Glomerular visceral epithelial cell (primary cell): ENCODE data around the gene NRCAM.

Experiments used
- DNase-seq: peaks from one replicate; pipeline ENCODE4 v3.0.0-alpha.2; 2016; ENCODE audit errors: extremely low spot score

The NRCAM gene

DNA sequence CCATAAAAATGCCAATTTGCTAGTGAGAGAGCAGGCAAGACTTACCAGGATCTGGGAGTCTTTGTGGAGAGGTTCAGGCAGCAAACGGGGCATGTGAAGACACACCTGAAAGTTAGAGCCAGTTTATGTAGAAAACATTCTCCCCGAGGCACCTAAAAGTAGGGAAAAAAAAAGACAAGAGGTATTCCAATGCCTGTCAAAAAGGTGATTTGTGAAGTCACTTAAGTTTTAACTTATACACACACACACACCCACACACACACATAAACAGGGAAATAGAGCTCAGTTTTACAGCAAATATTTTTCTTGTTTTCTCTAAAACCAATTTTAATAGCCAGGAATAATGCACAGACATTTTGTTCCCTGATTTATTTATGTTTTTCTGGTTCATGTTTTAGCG is 326.0 kb downstream of the NRCAM start, which contains the start of gene LAMB4:
LAMB4 (minus strand) TSS at position 101 of the 400 bp plus-strand sequence. CDS start 7,197 bp downstream, outside the sequence.
- DNase-seq = no peak

DNA sequence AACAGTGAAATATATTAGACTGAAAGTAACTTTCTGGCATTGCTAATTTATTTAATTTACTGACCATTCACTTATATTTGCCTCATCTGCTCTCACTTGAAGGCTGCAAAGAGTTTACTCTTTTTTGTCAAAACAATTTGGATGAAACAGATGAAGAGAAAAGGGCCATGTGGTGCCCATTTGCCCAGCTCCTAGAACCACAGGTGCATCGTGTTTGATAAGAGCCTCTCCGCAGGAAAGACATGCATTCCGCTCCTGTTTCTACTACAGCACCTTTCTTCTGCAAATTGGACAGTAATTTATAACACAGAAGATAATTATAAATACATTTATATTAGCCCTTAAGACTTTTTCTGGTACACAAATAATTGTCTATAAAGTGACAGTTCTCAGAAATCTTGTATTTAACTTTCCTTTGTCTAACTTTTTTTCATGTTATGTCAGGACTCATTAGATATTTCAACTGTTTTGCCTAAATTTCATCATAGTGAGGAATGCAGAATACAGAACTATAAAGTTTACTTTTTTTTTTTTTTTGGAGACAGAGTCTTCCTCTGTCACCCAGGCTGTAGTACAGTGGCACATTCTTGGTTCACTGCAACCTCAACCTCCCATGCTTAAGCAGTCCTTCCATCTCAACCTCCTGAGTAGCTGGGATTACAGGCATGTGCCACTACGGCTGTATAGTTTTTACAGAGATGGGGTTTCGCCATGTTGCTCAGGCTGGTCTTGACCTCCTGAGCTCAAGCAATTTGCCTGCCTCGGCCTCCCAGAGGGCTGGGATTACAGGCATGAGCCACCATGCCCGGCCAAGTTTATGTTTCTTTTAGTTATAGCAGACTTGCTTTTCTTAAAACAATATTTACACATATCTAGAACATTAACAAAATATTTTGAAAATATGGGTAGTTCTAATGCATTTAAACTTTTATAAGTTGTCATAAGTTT is 326.9 kb downstream of the NRCAM start:
- DNase-seq = no peak

DNA sequence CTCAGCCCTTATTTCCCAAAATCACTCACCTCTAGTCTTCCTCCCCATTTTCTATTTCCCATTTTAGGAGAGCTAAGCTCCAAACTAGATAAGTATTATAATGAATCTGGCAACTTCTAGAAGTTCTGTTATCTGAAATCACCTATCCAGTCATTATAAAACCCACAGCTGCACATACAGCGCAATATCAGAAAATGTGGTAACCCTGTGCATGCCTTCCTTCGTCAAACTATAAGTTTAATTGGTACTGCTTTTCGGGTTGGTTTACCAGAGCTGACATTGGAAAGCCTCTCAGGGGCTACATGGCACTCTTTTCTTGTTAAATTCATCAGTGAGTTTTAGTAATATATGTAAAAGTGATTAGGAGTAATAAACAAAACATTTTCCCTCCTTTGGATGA is 327.7 kb downstream of the NRCAM start:
- no peak for DNase-seq

DNA sequence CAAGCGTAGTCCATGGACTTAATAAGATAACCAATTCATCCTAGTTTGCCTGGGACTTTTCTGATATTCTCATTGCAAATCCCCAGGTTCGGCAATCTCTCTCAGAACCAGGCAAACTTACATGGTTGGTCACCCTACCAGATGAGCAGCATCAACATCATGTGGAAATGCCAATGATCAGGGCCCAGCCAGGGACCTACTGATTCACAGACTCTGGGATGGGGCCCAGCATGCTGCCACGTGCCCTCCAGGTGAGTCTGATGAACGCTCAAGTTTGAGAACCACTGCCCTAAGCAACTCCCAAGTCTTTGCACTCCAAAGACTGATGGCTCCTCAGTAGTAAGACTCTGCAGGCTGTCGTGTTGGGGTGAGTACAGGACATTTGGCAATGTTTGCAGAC is 328.8 kb downstream of the NRCAM start:
- no peak for DNase-seq

DNA sequence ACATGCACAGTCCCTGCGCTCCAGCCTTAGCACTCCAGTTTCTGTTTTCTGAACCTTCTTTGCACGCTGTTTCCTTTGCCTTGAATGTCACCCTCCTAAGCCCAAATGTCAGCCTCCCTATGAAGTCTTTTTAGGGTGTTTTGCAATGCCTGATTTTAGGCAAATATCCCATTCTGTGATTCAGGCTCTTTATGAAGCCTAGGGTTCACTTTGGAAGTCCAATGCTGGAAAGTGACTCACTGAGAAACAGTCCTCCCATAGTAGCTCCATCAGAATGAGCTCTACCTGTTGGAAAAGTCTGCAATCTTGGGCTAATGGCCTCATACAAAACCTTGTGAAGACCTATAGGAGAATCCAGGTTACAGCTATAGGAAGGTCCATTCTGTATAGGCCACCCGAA is 331.4 kb downstream of the NRCAM start:
- DNase-seq = no peak

DNA sequence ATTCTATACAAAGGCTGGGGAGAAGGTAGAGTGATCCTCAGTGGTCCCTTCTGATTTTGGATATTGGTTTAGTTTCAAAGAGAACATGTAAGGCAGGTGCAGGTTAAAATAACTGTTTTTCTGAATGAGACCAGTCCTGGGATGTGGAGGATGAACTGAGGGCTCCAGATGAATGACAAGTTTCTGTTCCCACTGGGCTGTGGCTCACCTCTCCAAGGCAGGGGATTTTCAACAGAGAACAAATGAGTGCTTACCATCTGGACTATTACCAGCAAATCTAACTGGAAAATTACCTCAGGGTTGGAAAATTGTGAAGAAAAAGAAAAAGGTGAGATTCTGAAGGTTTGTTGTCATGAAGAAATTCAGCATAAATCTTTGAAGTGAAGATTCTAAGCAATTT is 334.1 kb downstream of the NRCAM start:
- no peak for DNase-seq

DNA sequence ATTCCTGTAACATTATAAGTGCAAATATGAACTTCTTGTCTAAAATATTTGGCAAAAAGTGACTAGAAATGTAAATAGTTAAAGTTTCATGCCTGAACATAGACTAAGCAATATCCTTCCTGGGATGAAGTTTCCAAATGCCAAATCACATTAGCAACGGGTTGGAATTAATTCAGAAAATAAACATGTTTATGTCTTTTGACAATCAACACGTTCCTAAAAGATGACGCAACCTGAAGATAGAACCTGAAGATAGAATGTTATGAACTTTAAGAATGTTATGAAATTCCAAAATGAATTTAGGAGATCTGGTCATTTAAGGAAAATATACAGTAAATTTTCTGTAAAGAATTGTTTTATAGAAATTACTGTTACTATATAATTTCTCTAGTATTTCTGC is 335.3 kb downstream of the NRCAM start:
- no peak for DNase-seq

GRCh38 chr7:108120196-108120595 is 336.0 kb downstream of the NRCAM start:
- DNase-seq = no peak

DNA sequence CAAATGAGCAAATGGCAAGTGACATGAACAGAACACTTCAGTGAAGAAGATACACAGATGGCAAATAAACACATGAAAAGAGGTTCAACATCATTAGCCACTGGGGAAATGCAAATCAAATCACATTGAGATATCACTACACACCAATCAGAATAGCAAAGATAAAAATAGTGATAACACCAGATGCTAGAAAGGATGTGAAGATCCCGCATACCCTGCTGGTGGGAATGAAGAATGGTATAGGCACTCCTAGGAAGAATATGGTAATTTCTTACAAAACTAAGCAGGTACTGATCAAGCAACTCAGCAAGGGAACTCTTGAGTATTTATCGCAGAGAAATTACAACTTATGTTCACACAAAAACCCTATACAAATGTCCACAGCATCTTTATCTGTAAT is 337.3 kb downstream of the NRCAM start:
- no peak for DNase-seq

GRCh38 chr7:108114117-108114841 is 342.0 kb downstream of the NRCAM start:
- DNase-seq = no peak

- no peak for DNase-seq
These were observed 343.6 kb downstream of the NRCAM start for GRCh38 chr7:108112683-108113082.

DNA sequence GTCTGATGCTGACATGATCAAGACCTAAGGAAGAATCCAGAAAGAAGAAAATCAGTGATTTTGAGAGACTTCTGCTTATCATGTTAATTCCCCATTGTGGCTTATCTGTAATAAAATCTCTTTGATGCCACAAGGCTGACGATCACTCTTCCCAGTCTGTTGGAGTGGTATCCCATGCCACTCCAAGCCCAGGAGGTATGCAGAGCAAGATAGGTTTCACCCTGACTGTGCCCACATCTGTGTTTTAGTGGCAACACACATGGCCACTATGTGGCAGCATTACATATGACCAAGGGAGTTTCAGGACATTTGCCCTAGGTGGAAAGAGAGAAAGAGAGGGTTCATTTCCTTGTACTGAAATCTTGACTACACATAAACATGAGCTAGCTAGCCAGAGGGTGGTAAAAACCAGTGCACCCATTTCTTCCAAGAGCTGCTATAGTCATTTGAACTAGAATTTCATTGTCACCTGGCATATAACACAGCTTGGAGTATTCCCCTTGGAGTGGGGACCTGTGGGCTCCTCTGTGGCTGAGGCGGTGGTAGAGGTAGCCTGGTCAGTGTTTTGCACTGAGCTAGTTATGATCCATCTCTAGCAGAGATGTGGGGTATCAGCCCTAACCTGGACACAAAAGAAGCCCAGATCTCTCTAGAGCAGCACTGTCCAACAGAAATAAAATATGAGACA is 346.9 kb downstream of the NRCAM start:
- DNase-seq = no peak

DNA sequence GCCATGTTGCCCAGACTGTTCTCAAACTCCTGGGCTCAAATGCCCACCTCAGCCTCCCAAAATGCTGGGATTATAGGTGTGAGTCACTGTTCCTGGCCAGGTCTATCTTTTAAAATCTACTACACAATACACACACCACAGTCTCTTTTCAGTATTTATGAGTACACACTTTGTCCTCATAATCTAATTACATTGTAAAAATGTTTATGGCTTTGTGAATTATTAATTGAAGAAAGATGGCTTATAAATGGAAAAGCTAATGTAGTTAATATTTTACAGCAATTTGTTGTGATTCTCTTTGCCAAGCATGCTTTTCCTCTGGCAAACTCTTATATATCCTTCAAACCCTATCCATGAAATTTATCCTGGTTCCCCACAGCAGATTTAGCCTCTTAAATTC is 348.1 kb downstream of the NRCAM start:
- no peak for DNase-seq

DNA sequence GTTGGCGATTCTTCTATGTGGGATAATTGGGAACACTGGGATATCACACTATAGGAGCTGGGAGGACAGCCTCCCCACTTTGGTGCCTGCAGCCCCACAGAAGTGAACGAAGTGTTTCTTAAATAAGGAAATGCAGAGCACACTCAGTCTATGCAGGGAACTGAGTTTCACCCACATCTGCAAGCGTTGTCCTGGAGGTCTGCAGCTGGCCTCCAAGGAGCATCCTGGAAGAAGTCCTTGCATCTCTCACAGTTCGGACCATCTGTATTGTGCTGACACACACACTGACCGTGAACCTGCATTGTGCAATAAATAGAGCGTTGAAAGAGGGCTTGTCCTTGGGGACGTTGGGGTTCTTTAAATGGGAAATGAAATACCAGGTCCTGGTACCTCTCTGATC is 351.9 kb downstream of the NRCAM start:
- no peak for DNase-seq

GRCh38 chr7:108103558-108104298 is 352.5 kb downstream of the NRCAM start:
- no peak for DNase-seq

DNA sequence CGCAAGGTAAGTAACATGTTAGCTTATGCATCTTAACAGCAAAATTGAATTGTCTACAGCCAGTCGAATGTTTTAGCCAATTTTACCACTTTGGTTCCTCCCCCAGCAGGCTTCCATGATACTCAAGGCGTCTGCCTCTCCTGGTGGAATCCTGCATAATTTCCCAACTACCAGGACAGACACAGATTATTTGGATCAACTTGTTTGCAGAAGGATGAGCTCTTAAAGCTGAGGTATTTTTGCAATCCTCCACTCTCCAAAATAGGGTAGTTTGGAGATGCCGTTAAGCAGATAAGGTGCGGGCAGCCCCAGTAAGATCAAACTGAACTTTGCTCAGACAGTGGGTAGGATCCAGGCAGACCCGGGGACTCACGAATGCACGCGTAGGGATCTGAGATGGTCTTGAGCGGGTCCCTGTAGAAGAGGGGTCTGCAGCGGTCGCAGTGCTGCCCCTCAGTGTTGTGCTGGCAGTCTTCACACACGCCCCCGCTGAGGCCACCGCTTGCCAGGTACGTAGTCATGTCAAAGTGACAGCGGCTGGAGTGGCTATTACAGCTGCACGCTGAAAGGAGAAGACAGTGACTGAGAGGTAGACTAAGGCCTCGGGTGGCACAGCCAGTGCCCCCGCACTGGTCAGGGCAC is 353.4 kb downstream of the NRCAM start:
- no peak for DNase-seq

DNA sequence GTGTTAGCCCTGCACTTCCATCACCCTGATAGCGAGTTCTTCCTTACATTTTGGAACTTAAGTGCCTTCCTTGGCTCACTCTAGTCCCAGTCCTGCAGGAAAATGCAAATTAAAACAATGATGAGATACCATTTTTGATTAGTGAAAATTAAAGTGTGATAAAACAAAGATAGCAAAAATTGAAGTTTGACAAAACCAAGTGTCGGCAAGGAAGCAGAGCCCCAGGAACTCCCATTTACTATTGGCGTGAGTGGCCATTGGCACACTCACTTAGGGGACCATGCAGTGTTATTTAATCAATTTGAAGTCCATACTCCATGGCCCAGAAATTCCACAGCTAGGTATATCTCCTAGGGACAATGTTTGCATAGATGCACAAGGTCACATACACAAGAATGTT is 354.5 kb downstream of the NRCAM start:
- DNase-seq = no peak

GRCh38 chr7:108099713-108100112 is 356.5 kb downstream of the NRCAM start:
- DNase-seq = no peak

- DNase-seq = peak; percentile 30
These were observed 358.5 kb downstream of the NRCAM start for GRCh38 chr7:108097703-108098102.
